ENCODE measurements around the gene YTHDC1.
"Not testable (repeated sequence)": the region's sequence is repeated elsewhere in the genome, so short reads cannot be mapped to it uniquely, and the experiment has no call there.

Gene YTHDC1

GRCh38 chr4:68287704-68288392 lies 62.0 kb downstream of the YTHDC1 start:
- no peak for DNase-seq

- DNase-seq, result no peak
Measured at GRCh38 chr4:68283714-68284113, 66.2 kb downstream of the YTHDC1 start.

- no peak for DNase-seq
Measured at GRCh38 chr4:68283095-68283494, 66.8 kb downstream of the YTHDC1 start.

- not testable (repeated sequence) for DNase-seq
Measured at GRCh38 chr4:68281796-68282740, 67.8 kb downstream of the YTHDC1 start.

GRCh38 chr4:68278029-68278428 lies 71.9 kb downstream of the YTHDC1 start:
- DNase-seq, result no peak

GRCh38 chr4:68277627-68278026 lies 72.3 kb downstream of the YTHDC1 start:
- no peak for DNase-seq

GRCh38 chr4:68272860-68273259 lies 77.0 kb downstream of the YTHDC1 start:
- no peak for DNase-seq

GRCh38 chr4:68272380-68272779 lies 77.5 kb downstream of the YTHDC1 start:
- no peak for DNase-seq

- DNase-seq, result no peak
Measured at GRCh38 chr4:68271851-68272357, 78.0 kb downstream of the YTHDC1 start.

- no peak for DNase-seq
Measured at GRCh38 chr4:68267433-68267944, 82.4 kb downstream of the YTHDC1 start.

GRCh38 chr4:68264875-68265565 lies 84.9 kb downstream of the YTHDC1 start:
- no peak for DNase-seq

Measured in femur (tissue), 1 donor.